Breast epithelium (tissue), 3 donors: ENCODE results near the gene STRIP1.

ENCODE experiments used
- POLR2A ChIP-seq: fragments of 450-650 bp; IDR thresholded peaks from one replicate; pipeline ENCODE4 v1.6.1; 2016; ENCODE audit warnings: antibody characterized with exemption, mild to moderate bottlenecking, moderate library complexity
- TF ChIP-seq, protein P1 (sequence below), 3 donors: fragments of 450-650 bp; IDR thresholded peaks; one replicate each; pipeline ENCODE4 v1.5.1; 2016 to 2017; ENCODE audit warnings: antibody characterized with exemption in 3 of 3, mild to moderate bottlenecking in 3 of 3, moderate library complexity in 3 of 3

GRCh38 chr1:110060034-110060661 is 25.7 kb downstream of the STRIP1 start:
- TF ChIP-seq, protein P1, sequence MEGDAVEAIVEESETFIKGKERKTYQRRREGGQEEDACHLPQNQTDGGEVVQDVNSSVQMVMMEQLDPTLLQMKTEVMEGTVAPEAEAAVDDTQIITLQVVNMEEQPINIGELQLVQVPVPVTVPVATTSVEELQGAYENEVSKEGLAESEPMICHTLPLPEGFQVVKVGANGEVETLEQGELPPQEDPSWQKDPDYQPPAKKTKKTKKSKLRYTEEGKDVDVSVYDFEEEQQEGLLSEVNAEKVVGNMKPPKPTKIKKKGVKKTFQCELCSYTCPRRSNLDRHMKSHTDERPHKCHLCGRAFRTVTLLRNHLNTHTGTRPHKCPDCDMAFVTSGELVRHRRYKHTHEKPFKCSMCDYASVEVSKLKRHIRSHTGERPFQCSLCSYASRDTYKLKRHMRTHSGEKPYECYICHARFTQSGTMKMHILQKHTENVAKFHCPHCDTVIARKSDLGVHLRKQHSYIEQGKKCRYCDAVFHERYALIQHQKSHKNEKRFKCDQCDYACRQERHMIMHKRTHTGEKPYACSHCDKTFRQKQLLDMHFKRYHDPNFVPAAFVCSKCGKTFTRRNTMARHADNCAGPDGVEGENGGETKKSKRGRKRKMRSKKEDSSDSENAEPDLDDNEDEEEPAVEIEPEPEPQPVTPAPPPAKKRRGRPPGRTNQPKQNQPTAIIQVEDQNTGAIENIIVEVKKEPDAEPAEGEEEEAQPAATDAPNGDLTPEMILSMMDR (IDR thresholded peaks at IDR 0.05) = peak in 2 of 3 donors; percentile 18 to 31
- no peak for TF ChIP-seq POLR2A
